Frontal cortex (tissue), 4 donors: ENCODE data around the gene PCP4. TPM values are rescaled to one million over a fixed set of nuclear protein-coding genes. Genes with fewer than 3 reads are reported as not detected.

Experiments
- DNase-seq, 2 donors: peaks; one replicate each; pipeline ENCODE4 v3.0.0; 2012; ENCODE audit warnings: low spot score in 2 of 2
- FAIRE-seq: peaks from 2 replicates; lab custom pipeline; 2012; peaks lifted over from hg19 to GRCh38; lab: Jason Lieb, UNC
- total RNA-seq: library from RNA; depleted of rRNA; stranded (reverse); fragments of >200 nt; gene quantifications from one replicate; pipeline ENCODE4 v1.2.3, GENCODE V29; 2014
- donor health status: control.
- donor health status: control.
- donor health status: control.

The PCP4 gene
- total RNA-seq, 1 donor from 2014 or later = 6.1 TPM

GRCh38 chr21:39966786-39967185 lies 99.5 kb downstream of the PCP4 start:
- FAIRE-seq (no peak), DNase-seq (no peak)

- no peak for FAIRE-seq
- DNase-seq = no peak
These were observed 100.8 kb downstream of the PCP4 start for GRCh38 chr21:39968010-39968409.

- FAIRE-seq (no peak), DNase-seq (no peak)
These were observed 102.6 kb downstream of the PCP4 start for GRCh38 chr21:39969691-39970364.

GRCh38 chr21:39971956-39972355 lies 104.7 kb downstream of the PCP4 start:
- FAIRE-seq (no peak), DNase-seq (no peak)

- DNase-seq (no peak), FAIRE-seq (no peak)
These were observed 105.2 kb downstream of the PCP4 start for GRCh38 chr21:39972471-39972870.

- FAIRE-seq (no peak), DNase-seq (no peak)
These were observed 105.9 kb downstream of the PCP4 start for GRCh38 chr21:39972976-39973770.

GRCh38 chr21:39976800-39977199 lies 109.6 kb downstream of the PCP4 start:
- DNase-seq (peak in 1 of 2 donors; percentile 30), FAIRE-seq (no peak)

Other genes starting within 250 kb of the PCP4 start
- 1.2 TPM for gene IGSF5, start 122.3 kb upstream of the PCP4 start, total RNA-seq